Lung (tissue), 12 donors: ENCODE results near the gene RPL36A. TPM values are rescaled to one million over a fixed set of nuclear protein-coding genes. Genes with fewer than 3 reads are reported as not detected.

Source experiments
- ATAC-seq: fragments of 200-7000 bp; cut with Tn5 transposase; one replicate; pipeline ENCODE4 v1.9.1; 2020; ENCODE audit warnings: moderate number of reproducible peaks; ENCODE audit not compliant: insufficient read depth, low FRiP score
- DNase-seq, 3 donors: peaks; one replicate each; pipeline ENCODE4 v3.0.0-alpha.2; 2013 to 2017
- H3K27ac ChIP-seq, 2 donors: one replicate each; pipeline ENCODE4 v1.5.1; 2013; ENCODE audit warnings: mild to moderate bottlenecking in 2 of 2, moderate library complexity in 2 of 2, control low read depth in 1 of 2, inconsistent platforms in 1 of 2, low read depth in 1 of 2, low read length in 1 of 2
- H3K27me3 ChIP-seq, 3 donors: one replicate each; pipeline ENCODE4 v1.5.1; 2013; ENCODE audit warnings: low read length in 2 of 3; ENCODE audit not compliant: control insufficient read depth in 3 of 3, insufficient read depth in 3 of 3
- H3K36me3 ChIP-seq, 4 donors: one replicate each; pipeline ENCODE4 v1.5.1; 2013; ENCODE audit warnings: low read length in 4 of 4, mild to moderate bottlenecking in 1 of 4, moderate library complexity in 1 of 4; ENCODE audit not compliant: control insufficient read depth in 4 of 4, insufficient read depth in 4 of 4
- H3K4me1 ChIP-seq, 5 donors: one replicate each; pipeline ENCODE4 v1.5.1; 2013; ENCODE audit warnings: low read length in 5 of 5, mild to moderate bottlenecking in 2 of 5, moderate library complexity in 1 of 5; ENCODE audit not compliant: control insufficient read depth in 5 of 5, insufficient read depth in 5 of 5
- H3K4me3 ChIP-seq: one replicate; pipeline ENCODE4 v1.5.1; 2013; ENCODE audit warnings: mild to moderate bottlenecking, control low read depth, moderate library complexity
- H3K9ac ChIP-seq, 2 donors: one replicate each; pipeline ENCODE4 v1.5.1; 2013; ENCODE audit warnings: low read length in 2 of 2, control low read depth in 1 of 2; ENCODE audit not compliant: insufficient read depth in 1 of 2
- H3K9me3 ChIP-seq, 4 donors: one replicate each; pipeline ENCODE4 v1.5.1; 2013; ENCODE audit warnings: low read length in 3 of 4, mild to moderate bottlenecking in 1 of 4, moderate library complexity in 1 of 4; ENCODE audit not compliant: control insufficient read depth in 4 of 4, insufficient read depth in 3 of 4
- WGBS, 2 donors: extraction: QIAGEN DNeasy Blood & Tissue Kit; methylation state at CpG; one replicate each; pipeline ENCODE4 v1.1.7; 2013; 5-methylcytosine and 5-hydroxymethylcytosine counted together
- polyA plus RNA-seq, 2 donors: library from polyadenylated mRNA; stranded (reverse); fragments of 200-250 nt; gene quantifications; one replicate each; pipeline ENCODE4 v1.2.1, GENCODE V29; 2013
- total RNA-seq, 2 donors: library from RNA; depleted of rRNA in 1 of 2; stranded (reverse); fragments of >200 nt in 1 of 2; gene quantifications; one replicate each; pipeline ENCODE4 v1.2.1, GENCODE V29; 2014 to 2021
- TF ChIP-seq, protein P1 (sequence below): IDR thresholded peaks from 2 replicates; pipeline ENCODE4 v1.5.1; 2012; ENCODE audit warnings: mild to moderate bottlenecking; ENCODE audit errors: control extremely low read depth, extremely low read depth
- donor health status: control.
- donor health status: control.
- donor health status: Bipolar disorder and iron deficiency.
- donor health status: healthy.
- donor health status: DM: yes; HTN: yes; CAD: no.

RPL36A gene
- total and polyA plus RNA-seq, 4 donors, result 199 to 4,087 (median 1,280) TPM

DNA sequence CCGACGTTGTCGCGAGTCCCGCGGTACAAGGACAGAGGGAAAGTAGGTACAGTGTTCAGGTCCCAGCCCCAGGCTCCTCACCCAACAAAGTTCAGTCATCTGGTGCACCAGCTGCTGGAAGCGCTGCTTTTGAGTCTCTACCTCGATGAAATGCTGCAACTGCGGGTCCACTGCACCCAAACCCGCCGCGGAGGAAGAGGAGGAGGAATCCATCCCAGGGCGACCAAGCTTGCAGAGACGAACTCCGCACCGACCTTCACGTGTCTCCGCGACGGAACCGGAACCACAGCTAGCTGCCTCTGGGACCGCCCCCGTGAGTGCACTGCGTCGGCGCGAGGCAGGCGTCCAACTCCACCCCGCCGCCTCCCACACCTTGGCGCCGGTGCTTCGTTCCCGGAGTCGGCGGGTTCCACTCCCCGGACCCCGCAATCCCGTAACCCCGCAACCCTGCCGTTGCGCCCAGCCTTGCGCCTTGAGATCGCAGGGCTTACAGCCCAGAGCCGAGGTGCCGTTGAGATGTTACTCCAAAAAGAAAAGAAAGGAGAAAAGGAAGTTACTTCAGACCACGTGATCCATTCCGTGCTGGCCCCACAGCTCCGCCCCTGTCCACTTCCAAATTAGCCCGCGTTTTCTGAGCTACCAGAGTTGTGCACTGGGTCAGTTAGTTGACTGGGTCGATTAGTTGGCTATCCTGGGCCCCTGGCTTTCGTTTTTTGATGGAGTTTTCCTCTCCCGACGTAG, 42.2 kb upstream of the RPL36A start, which contains the start of gene TIMM8A:
TIMM8A (minus strand) TSS at position 291 of the 741 bp plus-strand sequence; CDS start at position 213, 78 bp downstream.
- peak within 1 kb of the TSS; percentile 80 to 93 for H3K27ac ChIP-seq
- TF ChIP-seq, protein P1, sequence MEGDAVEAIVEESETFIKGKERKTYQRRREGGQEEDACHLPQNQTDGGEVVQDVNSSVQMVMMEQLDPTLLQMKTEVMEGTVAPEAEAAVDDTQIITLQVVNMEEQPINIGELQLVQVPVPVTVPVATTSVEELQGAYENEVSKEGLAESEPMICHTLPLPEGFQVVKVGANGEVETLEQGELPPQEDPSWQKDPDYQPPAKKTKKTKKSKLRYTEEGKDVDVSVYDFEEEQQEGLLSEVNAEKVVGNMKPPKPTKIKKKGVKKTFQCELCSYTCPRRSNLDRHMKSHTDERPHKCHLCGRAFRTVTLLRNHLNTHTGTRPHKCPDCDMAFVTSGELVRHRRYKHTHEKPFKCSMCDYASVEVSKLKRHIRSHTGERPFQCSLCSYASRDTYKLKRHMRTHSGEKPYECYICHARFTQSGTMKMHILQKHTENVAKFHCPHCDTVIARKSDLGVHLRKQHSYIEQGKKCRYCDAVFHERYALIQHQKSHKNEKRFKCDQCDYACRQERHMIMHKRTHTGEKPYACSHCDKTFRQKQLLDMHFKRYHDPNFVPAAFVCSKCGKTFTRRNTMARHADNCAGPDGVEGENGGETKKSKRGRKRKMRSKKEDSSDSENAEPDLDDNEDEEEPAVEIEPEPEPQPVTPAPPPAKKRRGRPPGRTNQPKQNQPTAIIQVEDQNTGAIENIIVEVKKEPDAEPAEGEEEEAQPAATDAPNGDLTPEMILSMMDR, result no peak
- peak within 1 kb of the TSS; percentile 58 for H3K4me3 ChIP-seq
- ATAC-seq (peak; percentile 98), DNase-seq (peak; percentile 76 to 81 (median 80))
- peaks cover 0 to 2% (median 0%) of the 10 kb centered on the region in 3 donors for H3K27me3 ChIP-seq
- H3K9me3 ChIP-seq, result peaks cover 0 to 4% (median 0%) of the 10 kb centered on the region in 4 donors
- 0 to 31% methylated on average over 27 to 55 of the region's 55 CpGs for WGBS, 2 donors
- no peaks in the 10 kb centered on the region for H3K36me3 ChIP-seq
- no peaks in the 10 kb centered on the region for H3K4me1 ChIP-seq
- peak within 1 kb of the TSS in 1 of 2 donors; percentile 51 for H3K9ac ChIP-seq

DNA sequence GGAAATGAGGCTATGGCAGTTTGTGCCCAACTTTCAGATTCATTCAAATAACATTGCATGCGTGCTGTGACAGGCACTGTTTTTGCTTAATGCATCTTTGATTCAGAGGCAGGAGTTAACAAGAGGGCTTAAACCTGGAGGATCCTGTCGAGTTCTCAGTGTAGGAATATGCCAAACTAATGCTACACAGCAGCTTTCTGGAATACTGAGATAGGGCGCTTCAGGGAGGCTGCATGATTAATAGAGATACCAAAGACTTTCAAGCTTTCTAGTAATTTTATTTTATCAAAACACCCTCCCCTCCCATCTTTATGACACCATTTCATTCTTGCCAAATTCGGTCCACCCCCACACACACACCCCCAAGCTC, 41.6 kb upstream of the RPL36A start:
- DNase-seq, result no peak
- Histone ChIP-seq H3K27me3 (peaks cover 0 to 2% (median 0%) of the 10 kb centered on the region in 3 donors), H3K27ac (no peak overlapping the region), H3K4me1 (no peaks in the 10 kb centered on the region), H3K9me3 (peaks cover 0 to 4% (median 0%) of the 10 kb centered on the region in 4 donors), H3K9ac (no peak overlapping the region), H3K4me3 (no peak overlapping the region), H3K36me3 (no peaks in the 10 kb centered on the region)
- WGBS, 2 donors, result 44 to 52% methylated on average over 4 of the region's 4 CpGs
- TF ChIP-seq, protein P1, result no peak
- ATAC-seq, result no peak

DNA sequence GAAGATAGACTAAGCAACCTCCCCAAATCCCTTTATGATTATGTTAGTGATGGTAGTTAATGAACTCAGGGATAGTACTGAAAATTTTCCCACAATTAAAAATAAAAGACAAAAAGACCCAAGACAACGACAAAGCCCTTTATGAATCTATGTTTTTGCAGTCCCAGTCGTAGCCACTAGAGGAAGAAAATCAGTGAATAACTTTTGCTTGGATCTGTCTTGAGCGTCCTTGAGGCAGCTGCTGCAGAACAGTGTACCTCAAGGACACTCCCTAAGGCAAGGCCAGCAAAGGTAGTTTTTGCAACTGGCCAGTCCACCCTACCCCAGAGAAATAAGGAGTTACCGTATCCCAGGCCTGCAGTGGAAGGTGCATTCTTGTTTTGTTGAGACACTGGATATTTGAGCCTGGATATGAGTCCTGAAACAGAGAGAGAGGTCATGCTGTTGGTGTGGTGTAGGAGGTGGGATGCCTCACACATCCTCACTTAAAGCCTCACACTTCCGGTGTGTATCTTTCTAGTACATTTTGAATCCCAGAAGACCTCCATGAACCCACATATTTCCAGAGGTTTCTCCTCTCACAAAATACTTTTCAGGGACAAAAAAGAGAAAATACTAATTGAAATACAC, 33.5 kb upstream of the RPL36A start:
- DNase-seq (peak in 1 of 3 donors; percentile 3), ATAC-seq (no peak)
- no peak overlapping the region for H3K4me3 ChIP-seq
- H3K27ac ChIP-seq, result no peak overlapping the region
- H3K9ac ChIP-seq, result no peak overlapping the region
- peaks cover 0 to 2% (median 0%) of the 10 kb centered on the region in 4 donors for H3K36me3 ChIP-seq
- no peaks in the 10 kb centered on the region for H3K4me1 ChIP-seq
- H3K9me3 ChIP-seq, result peaks cover 0 to 2% (median 0%) of the 10 kb centered on the region in 4 donors
- H3K27me3 ChIP-seq, result peaks cover 3 to 11% (median 6%) of the 10 kb centered on the region in 3 donors
- 54 to 63% methylated on average over 5 of the region's 5 CpGs for WGBS, 2 donors
- TF ChIP-seq, protein P1, result no peak
